ENCODE measurements around the gene DPCD.

DNA sequence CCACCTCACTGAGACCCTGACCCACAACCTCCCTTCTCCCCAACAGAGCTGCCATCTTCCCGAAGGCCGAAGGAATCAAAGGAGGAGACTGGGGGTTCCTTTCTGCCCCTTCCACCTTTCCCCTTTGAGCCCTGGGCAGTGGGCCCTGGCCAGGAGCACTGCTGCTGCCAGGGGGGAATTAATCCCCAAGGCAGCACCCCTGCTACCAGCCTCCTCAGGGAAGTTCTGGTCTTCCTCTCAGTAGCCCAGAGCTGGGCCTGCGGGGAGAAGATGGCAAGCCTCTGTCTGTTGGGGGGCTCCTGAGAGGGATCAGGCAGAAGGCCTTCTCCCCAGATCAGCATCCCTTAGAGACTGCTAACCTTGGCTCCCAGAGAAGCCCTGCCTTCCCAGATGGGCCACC, 25.5 kb downstream of the DPCD start:
- TF ChIP-seq, protein P1, sequence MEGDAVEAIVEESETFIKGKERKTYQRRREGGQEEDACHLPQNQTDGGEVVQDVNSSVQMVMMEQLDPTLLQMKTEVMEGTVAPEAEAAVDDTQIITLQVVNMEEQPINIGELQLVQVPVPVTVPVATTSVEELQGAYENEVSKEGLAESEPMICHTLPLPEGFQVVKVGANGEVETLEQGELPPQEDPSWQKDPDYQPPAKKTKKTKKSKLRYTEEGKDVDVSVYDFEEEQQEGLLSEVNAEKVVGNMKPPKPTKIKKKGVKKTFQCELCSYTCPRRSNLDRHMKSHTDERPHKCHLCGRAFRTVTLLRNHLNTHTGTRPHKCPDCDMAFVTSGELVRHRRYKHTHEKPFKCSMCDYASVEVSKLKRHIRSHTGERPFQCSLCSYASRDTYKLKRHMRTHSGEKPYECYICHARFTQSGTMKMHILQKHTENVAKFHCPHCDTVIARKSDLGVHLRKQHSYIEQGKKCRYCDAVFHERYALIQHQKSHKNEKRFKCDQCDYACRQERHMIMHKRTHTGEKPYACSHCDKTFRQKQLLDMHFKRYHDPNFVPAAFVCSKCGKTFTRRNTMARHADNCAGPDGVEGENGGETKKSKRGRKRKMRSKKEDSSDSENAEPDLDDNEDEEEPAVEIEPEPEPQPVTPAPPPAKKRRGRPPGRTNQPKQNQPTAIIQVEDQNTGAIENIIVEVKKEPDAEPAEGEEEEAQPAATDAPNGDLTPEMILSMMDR (IDR thresholded peaks at IDR 0.05; ENCODE audit: poor library complexity, severe bottlenecking) = no peak
- no peak for TF ChIP-seq EZH2 (IDR thresholded peaks at IDR 0.05; ENCODE audit: borderline replicate concordance, insufficient read depth, low read length, poor library complexity, severe bottlenecking)

Measured in neural cell (in vitro differentiated cells).